Suppressor macrophage treated with lipopolysaccharide for 4 hours (primary cell): ENCODE measurements around the gene TSPAN3.

Experiments used
- DNase-seq: peaks from one replicate; pipeline ENCODE4 v3.0.0-alpha.2; 2020

The TSPAN3 gene

GRCh38 chr15:77002436-77002835 is 68.5 kb downstream of the TSPAN3 start:
- no peak for DNase-seq

GRCh38 chr15:77001966-77002365 is 68.9 kb downstream of the TSPAN3 start:
- no peak for DNase-seq

DNA sequence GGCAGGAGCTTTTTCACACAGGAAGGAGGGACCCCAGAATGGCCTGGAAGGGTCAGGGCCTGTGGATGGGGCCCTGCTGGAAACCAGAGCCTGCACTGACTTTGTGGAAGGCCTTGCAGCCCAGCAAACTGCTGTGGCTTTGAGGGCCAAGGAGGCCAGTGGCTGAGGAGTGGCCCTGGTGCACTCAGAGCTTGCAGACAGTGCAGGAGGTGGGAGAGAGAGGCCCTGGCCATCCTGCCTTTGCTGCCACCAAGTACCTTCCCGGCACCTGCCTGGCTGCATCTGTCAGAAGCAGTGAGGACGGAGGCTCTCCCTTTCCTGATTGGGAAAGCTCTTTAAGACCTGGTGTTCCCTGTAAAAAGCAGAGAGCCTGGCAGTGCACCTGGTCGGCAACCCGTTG is 69.6 kb downstream of the TSPAN3 start:
- DNase-seq = no peak

- DNase-seq = no peak
Observed at GRCh38 chr15:76999996-77000395, 70.9 kb downstream of the TSPAN3 start.

GRCh38 chr15:76998663-76999285 is 72.1 kb downstream of the TSPAN3 start:
- DNase-seq = no peak

DNA sequence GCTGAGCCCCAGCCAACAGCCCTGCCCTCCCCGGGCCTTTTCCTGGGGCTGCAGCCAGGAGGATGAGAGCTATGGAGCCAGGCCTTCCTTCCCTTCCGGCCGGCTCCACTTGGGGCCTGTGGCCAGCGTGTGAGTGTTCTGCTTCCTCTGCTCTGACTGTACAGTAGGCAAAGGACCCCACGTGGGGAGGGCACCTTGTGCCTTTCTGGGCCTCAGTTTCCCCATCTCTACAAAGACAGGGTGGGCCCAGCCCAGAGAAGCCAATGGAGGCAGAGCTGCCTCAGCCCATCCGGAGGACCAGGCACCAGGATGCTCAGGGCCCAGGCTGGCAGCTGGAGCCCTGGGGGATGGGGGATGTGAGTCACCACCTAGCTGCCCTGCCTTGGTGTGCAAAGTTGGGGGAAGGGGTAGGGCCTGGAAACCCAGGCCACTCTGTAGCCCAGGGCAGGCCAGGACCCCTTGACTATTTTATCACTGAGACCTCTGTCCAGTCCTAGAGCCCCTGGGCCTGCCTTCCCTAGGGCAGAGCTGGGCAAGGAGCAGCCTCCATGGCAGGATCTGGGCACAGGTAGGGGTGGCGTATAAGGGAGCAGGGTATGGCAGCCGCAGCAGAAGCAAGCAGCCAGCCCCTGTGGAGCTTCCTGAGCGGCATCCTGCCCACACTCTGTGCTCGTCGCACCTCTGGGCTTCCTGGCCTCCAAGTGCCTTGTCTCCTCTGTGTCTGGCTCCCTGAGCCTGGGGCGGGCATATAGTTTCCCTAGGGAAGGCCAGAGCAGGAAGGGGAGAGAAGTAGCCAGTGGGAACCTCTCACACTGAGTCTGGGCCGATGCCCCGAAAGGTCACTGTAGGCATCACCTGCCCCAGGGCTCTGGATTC is 74.1 kb downstream of the TSPAN3 start:
- DNase-seq = peak; percentile 51

GRCh38 chr15:76996076-76996525 is 74.8 kb downstream of the TSPAN3 start:
- no peak for DNase-seq

GRCh38 chr15:76994971-76995945 is 75.7 kb downstream of the TSPAN3 start, which contains the start of gene PSTPIP1:
TSS of gene PSTPIP1 (plus strand) at chr15:76995126. CDS start at chr15:76995574, 448 bp downstream.
- peak; percentile 51 for DNase-seq

DNA sequence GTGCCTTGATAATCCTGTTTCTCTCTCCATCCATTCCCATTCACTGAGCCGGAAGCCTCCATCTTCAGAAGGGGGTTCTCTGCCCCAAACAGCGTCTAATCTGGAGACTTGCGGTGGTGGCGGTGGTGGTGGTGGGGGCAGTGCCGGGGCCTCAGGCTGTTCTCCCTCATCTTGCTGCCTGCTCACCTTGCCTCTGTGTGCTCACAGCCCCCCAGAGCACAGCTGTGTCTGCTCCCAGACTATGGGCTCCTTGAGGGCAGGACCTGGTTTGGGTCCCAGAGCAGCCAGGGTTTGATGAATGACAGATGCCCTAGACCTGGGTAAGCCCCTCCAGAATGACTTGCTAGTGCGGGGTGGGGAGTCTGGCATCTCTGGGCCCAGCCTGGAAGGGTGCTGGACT is 76.4 kb downstream of the TSPAN3 start:
- no peak for DNase-seq

GRCh38 chr15:76994001-76994400 is 76.9 kb downstream of the TSPAN3 start:
- peak; percentile 87 for DNase-seq

DNA sequence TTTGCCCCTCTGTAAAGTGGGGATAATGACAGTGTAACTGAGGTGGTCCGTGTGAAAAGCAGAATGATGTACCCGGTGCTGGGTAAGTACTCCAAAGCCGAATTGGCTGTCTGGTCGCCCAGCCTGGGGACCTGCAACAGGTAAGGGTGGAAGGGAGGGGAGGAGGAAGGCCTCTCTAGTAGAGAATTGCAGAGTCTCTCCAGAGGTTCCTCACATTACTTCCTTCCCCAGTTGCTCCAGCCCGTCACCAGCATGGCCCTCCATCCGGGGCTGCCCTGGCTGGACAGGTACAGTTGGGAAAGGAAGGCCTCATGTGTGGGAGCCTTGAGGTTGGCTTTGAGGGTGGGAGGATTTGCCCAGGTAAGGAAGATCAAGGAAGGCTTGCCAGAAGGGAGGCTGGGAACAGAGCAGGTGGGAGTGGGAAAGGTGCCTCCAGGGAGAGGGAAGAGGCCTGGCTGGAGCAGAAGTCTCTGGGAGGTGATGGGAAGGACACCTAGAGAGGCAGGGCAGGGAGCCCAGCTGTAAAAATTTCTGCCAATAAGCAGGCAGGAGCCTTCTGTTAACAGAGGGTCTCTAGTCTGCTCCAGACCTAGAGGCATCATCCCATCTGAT is 77.7 kb downstream of the TSPAN3 start:
- DNase-seq = no peak

DNA sequence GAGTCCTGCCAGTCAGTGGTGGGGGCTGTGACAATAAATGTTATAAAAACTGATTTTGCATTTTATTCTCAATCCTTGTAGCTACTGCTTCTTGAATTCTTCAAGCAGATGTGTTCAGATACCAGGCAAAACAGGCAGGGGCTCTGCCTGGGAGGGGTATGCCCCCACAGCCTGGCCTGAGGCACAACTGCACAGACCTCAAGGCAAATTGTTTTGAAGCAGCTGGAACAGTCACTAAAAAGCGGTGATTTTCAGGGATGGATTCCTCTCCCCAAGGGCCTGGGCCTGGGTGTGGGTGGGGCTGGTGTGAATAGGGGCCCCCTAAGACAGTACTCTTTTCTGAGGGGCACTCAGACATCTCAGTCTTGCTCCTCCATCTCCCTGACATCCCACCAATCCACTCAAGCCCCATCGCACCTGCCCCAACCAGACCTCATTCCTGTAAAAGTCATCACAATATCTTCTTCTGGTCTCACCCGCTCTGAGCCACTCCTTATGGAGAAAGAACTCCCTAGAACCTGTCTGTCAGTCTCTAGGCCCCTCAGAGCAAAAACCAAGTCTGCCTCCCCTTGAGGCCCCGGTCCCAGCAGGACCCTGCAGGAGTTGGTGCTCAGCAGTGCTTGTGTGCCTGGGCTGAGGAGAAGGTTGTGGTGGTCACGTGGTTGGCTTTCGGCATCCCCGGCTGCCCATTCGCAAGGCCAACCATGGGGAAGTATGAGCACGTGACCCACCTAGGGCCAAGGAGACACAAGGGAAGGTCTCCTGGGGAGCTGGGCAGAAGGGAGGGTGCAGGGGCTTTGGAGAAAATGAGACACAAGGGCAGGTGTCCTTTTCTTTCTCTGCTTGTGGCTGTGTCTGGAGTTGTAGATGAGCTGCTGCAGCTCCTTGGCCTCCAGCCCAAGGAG is 78.9 kb downstream of the TSPAN3 start:
- DNase-seq = peak; percentile 56
